ENCODE measurements around the gene PLA2G2C. TPM values are rescaled to one million over a fixed set of nuclear protein-coding genes. Genes with fewer than 3 reads are reported as not detected.
A peak's percentile ranks its signal among the peaks of the same experiment; 100 is the strongest.
"Not testable (repeated sequence)": the region's sequence is repeated elsewhere in the genome, so short reads cannot be mapped to it uniquely, and the experiment has no call there.

Gene PLA2G2C
- total and polyA plus RNA-seq, 7 donors, result 0.09 to 5.5 (median 1.4) TPM; not detected in 2

- H3K9me3 ChIP-seq, result no peaks in the 10 kb centered on the region
- DNase-seq, result no peak
- TF ChIP-seq POLR2A (IDR thresholded peaks at IDR 0.05), result no peak
- TF ChIP-seq POLR2AphosphoS5 (IDR thresholded peaks at IDR 0.05), result no peak
- TF ChIP-seq, protein P1, sequence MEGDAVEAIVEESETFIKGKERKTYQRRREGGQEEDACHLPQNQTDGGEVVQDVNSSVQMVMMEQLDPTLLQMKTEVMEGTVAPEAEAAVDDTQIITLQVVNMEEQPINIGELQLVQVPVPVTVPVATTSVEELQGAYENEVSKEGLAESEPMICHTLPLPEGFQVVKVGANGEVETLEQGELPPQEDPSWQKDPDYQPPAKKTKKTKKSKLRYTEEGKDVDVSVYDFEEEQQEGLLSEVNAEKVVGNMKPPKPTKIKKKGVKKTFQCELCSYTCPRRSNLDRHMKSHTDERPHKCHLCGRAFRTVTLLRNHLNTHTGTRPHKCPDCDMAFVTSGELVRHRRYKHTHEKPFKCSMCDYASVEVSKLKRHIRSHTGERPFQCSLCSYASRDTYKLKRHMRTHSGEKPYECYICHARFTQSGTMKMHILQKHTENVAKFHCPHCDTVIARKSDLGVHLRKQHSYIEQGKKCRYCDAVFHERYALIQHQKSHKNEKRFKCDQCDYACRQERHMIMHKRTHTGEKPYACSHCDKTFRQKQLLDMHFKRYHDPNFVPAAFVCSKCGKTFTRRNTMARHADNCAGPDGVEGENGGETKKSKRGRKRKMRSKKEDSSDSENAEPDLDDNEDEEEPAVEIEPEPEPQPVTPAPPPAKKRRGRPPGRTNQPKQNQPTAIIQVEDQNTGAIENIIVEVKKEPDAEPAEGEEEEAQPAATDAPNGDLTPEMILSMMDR (IDR thresholded peaks at IDR 0.05), result no peak
- no peak for TF ChIP-seq EP300 (IDR thresholded peaks at IDR 0.05)
- no peaks in the 10 kb centered on the region for H3K27me3 ChIP-seq
- H3K4me3 ChIP-seq, result no peak overlapping the region
- H3K27ac ChIP-seq, result no peak overlapping the region
- WGBS, 2 donors, result 74 to 95% methylated on average over 2 of the region's 2 CpGs
- H3K4me1 ChIP-seq, result no peaks in the 10 kb centered on the region
- intact Hi-C loops (cut with DNase I), result no loop called here
- H3K36me3 ChIP-seq, result no peaks in the 10 kb centered on the region
Observed at GRCh38 chr1:20223106-20223505, 36.8 kb upstream of the PLA2G2C start.

DNA sequence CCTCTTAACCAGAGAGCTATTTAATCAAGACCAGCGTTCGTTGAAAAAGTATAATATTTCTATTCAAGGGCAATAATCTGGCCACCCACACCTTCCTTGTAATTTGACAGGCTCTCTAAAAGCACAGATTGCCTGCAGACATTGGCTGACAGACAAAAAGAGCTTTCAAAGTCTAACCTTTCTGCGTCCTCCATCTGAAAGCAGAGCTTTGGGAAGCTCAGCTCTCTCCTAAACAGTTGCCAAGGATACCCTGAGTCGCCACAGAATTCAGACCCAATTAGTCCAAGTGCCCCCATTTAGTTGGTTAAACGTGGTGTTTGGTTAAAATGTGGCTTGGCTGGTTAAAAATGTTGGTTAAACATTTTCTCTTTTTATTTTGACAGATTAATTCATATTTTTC, 33.7 kb upstream of the PLA2G2C start:
- Histone ChIP-seq H3K9me3 (no peaks in the 10 kb centered on the region), H3K36me3 (no peaks in the 10 kb centered on the region), H3K27ac (no peak overlapping the region), H3K4me3 (no peak overlapping the region), H3K4me1 (no peaks in the 10 kb centered on the region), H3K27me3 (no peaks in the 10 kb centered on the region)
- intact Hi-C loops (cut with DNase I), result no loop called here
- WGBS, 2 donors, result 65 to 74% methylated on average over 5 of the region's 5 CpGs
- TF ChIP-seq EP300 (IDR thresholded peaks at IDR 0.05), result no peak
- no peak for TF ChIP-seq POLR2AphosphoS5 (IDR thresholded peaks at IDR 0.05)
- TF ChIP-seq, protein P1 (IDR thresholded peaks at IDR 0.05), result no peak
- no peak for TF ChIP-seq POLR2A (IDR thresholded peaks at IDR 0.05)
- DNase-seq, result no peak

- H3K27ac ChIP-seq, H3K27me3 ChIP-seq, H3K4me3 ChIP-seq, DNase-seq, H3K4me1 ChIP-seq, H3K36me3 ChIP-seq, H3K9me3 ChIP-seq: not testable (repeated sequence)
- WGBS, 2 donors, result 48 to 83% methylated on average over 6 of the region's 6 CpGs
- intact Hi-C loops (cut with DNase I), result loop anchor here (10.0 kb wide), 1 partner anchor 234 kb away; no protein-coding TSS in a partner anchor
Observed at GRCh38 chr1:20219053-20219452, 32.7 kb upstream of the PLA2G2C start.

DNA sequence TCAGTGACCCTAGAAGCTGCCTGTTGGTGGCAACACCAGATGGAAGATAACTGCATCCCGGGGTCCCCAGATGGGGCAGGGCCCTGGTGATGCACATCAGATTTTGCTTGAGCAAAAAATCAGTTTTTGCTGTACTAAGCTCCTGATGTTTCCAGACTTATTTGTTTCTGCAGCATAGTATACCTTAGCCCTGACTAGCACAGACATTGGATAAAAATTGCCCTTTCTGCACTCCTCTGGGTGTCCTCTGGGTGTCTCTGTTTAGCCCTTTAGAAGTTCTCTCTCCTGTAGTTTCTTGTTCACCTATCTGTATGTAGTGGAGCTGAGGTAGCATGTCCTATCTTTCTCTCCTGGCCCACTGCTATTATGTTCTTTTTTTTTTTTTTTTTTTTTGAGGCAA, 30.3 kb upstream of the PLA2G2C start:
- 86 to 95% methylated on average over 1 of the region's 1 CpG for WGBS, 2 donors
- TF ChIP-seq, protein P1 (IDR thresholded peaks at IDR 0.05), result peak in 1 of 4 experiments; percentile 18
- TF ChIP-seq POLR2AphosphoS5 (IDR thresholded peaks at IDR 0.05), result no peak

DNA sequence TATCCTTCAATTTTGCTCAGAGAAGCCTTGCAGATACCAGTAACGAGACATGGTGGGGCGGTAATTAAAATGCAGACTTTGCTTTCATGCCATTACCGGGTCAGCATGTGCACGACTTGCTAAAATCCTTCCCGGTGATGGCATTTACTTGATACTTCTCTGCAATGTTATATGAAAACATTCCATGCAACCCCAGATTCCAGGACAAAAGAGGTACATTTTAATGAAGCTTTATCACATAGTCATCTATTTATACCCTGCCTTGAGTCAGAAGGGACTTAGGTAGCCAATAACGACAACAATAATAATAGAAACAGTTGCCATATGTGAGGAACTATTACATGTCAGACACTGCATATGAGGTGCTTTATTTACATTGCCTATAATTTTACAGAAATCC, 29.4 kb upstream of the PLA2G2C start:
- 85% methylated on average over 6 of the region's 6 CpGs for WGBS, 2 donors
- Histone ChIP-seq H3K36me3 (no peaks in the 10 kb centered on the region), H3K9me3 (no peaks in the 10 kb centered on the region), H3K27ac (no peak overlapping the region), H3K27me3 (peaks cover 0 to 7% (median 0%) of the 10 kb centered on the region in 3 donors), H3K4me3 (no peak overlapping the region), H3K4me1 (peaks cover 0 to 10% (median 8%) of the 10 kb centered on the region in 4 donors)
- no peak for DNase-seq
- intact Hi-C loops (cut with DNase I), result loop anchor here (10.0 kb wide), 1 partner anchor 231 kb away; no protein-coding TSS in a partner anchor
- TF ChIP-seq EP300 (IDR thresholded peaks at IDR 0.05), result no peak
- no peak for TF ChIP-seq POLR2A (IDR thresholded peaks at IDR 0.05)
- TF ChIP-seq POLR2AphosphoS5 (IDR thresholded peaks at IDR 0.05), result no peak
- TF ChIP-seq, protein P1 (IDR thresholded peaks at IDR 0.05), result no peak

More for the DNA sequence above, 30.3 kb upstream of the PLA2G2C start:
- H3K4me3 ChIP-seq, result no peak overlapping the region
- peaks cover 0 to 7% (median 0%) of the 10 kb centered on the region in 3 donors for H3K27me3 ChIP-seq
- intact Hi-C loops (cut with DNase I), result loop anchor here (10.0 kb wide), 1 partner anchor 232 kb away; no protein-coding TSS in a partner anchor
- no peaks in the 10 kb centered on the region for H3K9me3 ChIP-seq
- H3K4me1 ChIP-seq, result peaks cover 0 to 10% (median 8%) of the 10 kb centered on the region in 4 donors
- no peak overlapping the region for H3K27ac ChIP-seq
- no peak for DNase-seq
- no peaks in the 10 kb centered on the region for H3K36me3 ChIP-seq
